CD4-positive, alpha-beta T cell treated with Interleukin-6 for 4 hours (primary cell): ENCODE results near the gene GBP1.
"Not testable (repeated sequence)": the region's sequence is repeated elsewhere in the genome, so short reads cannot be mapped to it uniquely, and the experiment has no call there.

Experiments
- DNase-seq: peaks from one replicate; pipeline ENCODE4 v3.0.0-alpha.2; 2020; ENCODE audit warnings: mixed read lengths

GBP1 gene, protein sequence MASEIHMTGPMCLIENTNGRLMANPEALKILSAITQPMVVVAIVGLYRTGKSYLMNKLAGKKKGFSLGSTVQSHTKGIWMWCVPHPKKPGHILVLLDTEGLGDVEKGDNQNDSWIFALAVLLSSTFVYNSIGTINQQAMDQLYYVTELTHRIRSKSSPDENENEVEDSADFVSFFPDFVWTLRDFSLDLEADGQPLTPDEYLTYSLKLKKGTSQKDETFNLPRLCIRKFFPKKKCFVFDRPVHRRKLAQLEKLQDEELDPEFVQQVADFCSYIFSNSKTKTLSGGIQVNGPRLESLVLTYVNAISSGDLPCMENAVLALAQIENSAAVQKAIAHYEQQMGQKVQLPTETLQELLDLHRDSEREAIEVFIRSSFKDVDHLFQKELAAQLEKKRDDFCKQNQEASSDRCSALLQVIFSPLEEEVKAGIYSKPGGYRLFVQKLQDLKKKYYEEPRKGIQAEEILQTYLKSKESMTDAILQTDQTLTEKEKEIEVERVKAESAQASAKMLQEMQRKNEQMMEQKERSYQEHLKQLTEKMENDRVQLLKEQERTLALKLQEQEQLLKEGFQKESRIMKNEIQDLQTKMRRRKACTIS

GRCh38 chr1:89065079-89065868 is at the start of gene GBP1:
Gene GBP1 (minus strand): TSS chr1:89065208. CDS start chr1:89063234, 1,974 bp downstream.
- DNase-seq = peak; percentile 19

DNA sequence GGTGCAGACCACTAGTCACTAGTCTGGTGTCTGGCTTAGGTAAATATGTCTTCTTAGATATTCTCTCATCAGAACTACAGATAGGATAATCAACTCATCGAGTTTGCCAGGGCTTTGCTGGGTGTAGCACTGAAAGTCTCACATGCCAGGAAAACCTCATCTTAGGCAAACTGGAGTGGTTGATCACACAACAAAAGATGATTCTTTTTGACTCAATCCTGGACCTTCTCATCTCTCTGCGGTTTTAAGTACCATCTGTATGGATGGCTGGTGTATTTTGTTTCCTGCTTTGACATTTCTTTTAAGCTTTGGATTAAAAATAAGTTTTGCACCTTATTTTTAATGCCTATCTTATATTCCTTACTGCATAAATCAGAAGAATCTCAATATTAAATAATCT is 49.7 kb upstream of the GBP1 start:
- DNase-seq = no peak

GRCh38 chr1:89112871-89113613 is 48.0 kb upstream of the GBP1 start:
- DNase-seq = no peak

DNA sequence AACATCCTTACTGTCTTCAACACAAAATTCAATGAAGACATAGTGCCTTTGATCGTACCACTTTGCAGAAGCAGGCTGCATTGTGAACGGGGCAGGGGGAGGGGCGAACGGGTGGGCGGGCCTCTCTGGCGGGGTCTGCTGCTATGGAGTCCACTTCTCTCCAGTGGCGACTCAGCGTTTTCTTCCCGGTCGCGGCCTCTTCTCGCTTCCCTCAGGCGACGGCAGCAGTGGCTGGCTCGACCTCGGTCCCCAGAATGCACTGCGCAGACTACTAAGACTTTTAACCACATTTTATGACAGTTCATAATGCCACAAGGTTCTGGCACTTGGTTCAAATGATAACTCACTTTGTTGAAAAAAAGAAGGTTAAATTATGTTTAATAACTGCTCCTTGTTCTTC is 39.7 kb upstream of the GBP1 start:
- DNase-seq = no peak

- no peak for DNase-seq
Measured at GRCh38 chr1:89104147-89104546, 39.1 kb upstream of the GBP1 start.

GRCh38 chr1:89102021-89102420 is 37.0 kb upstream of the GBP1 start:
- DNase-seq = no peak

- no peak for DNase-seq
Measured at GRCh38 chr1:89100412-89100811, 35.4 kb upstream of the GBP1 start.

DNA sequence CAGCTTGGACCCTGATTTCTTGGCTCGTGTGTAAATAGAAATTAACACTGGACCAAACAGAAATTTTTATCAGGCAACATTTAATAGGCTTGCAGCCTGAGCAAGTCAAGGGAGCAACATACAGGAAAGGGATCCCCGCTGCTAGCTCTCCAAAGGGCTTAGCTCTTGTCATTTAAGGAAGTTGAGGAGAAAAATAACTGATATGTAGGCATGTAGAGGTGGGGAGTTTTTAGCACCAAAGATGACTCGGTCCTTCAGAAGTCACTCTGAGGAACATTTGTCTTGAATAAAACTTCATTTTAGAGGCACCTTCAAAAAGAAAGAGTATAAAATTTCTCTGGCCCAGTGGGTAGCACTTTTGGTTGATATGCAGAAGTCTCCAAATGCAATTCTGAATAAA is 33.8 kb upstream of the GBP1 start:
- no peak for DNase-seq

- DNase-seq = no peak
Measured at GRCh38 chr1:89095737-89096136, 30.7 kb upstream of the GBP1 start.

GRCh38 chr1:89089962-89090361 is 25.0 kb upstream of the GBP1 start:
- DNase-seq = no peak

- no peak for DNase-seq
Measured at GRCh38 chr1:89088572-89088971, 23.6 kb upstream of the GBP1 start.

DNA sequence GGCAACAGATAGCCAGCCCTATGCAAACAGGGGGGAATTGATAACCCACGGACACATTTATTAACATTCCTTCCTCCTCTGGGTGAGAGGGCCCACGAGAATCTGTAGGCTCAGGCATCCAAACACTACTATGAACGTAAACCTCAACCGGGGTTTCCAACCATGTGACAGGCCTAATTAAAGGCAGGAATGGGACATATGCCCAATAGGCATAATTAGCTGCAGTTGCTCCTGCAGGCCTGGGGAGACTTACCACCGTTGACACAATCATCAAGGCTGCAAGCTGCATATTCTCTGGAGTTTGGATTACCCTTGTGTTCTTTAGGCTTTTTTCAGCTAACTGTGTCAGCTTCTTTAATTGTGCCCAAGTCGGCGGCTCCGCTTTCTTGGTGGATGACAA is 22.2 kb upstream of the GBP1 start:
- DNase-seq = no peak

GRCh38 chr1:89085781-89086180 is 20.8 kb upstream of the GBP1 start:
- peak; percentile 64 for DNase-seq

DNA sequence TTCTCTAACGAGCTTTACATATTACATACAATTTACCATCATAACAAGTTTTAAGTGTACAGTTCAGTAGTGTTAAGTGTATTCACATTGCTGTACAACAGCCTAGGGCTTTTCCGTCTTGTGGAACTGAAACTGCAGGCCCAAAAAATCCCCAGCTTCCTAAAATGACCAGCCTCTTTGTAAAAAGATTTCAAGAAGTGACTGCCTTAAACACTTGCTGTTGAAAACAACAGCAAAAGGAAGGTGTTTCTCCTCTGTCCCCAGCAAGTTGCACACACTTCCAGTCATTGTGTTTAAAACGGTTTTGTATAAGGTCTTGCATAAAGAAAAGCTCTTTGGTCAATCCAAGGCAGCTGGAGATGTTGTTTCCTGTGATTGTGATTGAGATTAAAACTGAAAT is 16.0 kb upstream of the GBP1 start:
- no peak for DNase-seq

- DNase-seq = not testable (repeated sequence)
Measured at GRCh38 chr1:89080068-89080467, 15.1 kb upstream of the GBP1 start.

GRCh38 chr1:89072466-89073065 is 7.6 kb upstream of the GBP1 start:
- not testable (repeated sequence) for DNase-seq

DNA sequence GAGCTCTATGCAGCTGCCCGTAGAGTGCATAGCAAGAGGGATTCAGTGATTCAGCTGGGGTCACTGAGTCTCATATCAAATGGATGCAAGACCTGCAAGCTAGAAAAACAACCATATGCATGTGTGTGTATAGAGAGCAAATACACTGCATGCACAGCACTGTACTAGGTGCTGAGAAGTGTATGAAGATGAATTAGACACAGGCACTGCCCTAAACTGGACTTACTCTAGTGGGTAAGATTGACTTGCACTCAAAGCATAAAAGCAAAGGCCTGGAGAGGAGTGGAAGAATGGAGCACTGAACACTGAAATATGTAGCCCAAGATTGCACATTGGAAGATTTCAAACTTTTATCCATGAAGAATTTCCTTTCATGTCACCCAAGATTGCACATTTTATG is 5.5 kb upstream of the GBP1 start:
- DNase-seq = no peak

GRCh38 chr1:89069951-89070350 is 4.9 kb upstream of the GBP1 start:
- DNase-seq = no peak

- DNase-seq = no peak
Measured at GRCh38 chr1:89068291-89068690, 3.3 kb upstream of the GBP1 start.

GRCh38 chr1:89064632-89065031 is 376 bp downstream of the GBP1 start:
- no peak for DNase-seq

GRCh38 chr1:89063094-89063493 is 1.9 kb downstream of the GBP1 start:
- no peak for DNase-seq

GRCh38 chr1:89060091-89060490 is 4.9 kb downstream of the GBP1 start:
- DNase-seq = no peak

DNA sequence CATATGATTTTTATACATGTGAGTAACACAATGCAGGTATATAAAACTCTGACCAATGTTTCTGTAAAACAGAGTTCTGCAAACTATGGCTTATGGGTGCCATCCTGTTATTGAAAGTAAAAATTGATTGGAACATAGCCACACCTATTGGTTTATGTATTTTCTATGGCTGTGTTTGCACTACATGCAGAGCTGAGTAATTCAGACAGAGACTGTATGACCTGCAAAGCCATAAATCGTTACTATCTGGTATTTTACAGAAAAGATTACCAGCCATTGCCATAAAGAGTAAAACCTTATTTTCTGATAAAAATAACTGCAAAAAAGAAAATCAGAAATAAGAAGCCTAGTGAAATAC is 13.1 kb downstream of the GBP1 start:
- no peak for DNase-seq
